ENCODE data around the gene MTHFR.
A peak's percentile ranks its signal among the peaks of the same experiment; 100 is the strongest.

MTHFR gene

DNA sequence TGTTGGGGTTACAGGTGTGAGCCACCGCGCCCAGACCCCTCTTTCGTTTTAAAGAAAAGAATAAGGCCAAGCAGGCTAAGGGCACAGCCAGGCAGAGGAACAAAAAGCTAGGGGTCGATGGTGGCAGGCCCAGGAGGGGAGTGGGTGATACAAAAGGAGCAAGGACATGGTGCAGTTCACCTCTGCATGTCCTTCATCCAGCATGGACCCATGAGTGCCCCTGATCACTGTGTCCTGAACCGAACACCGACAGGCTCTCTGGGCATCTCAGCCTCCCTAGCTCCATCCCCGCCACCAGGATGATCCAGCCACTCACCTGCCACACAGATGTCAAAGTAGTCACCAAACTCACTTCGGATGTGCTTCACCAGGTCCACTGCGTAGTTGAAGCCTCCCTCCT is 5.9 kb downstream of the MTHFR start:
- Histone ChIP-seq H2BK120ac (ENCODE audit: low read depth, low read length) (no peak overlapping the region), H3K27ac (ENCODE audit: low read length, poor library complexity, severe bottlenecking) (no peak overlapping the region)

DNA sequence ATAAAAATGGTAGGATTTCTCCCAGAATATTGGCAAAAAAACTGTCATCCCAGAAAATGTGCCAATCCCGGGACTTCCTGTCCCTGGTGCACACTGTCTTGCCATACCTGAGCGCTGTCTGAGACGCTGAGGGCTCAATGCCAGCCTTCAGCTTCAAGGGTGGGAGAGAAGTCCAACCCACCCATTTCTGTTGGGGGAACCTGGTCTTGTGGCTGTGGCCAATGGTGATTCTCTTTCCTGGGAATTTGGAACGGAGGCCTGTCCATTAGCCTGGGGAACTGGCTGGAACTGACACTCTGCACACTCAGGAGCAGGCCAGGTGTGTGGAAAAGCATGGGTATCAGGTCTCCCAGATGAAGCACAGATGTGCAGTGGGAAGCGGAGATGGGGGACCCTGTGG is 6.7 kb downstream of the MTHFR start:
- Histone ChIP-seq H3K36me3 (ENCODE audit: control insufficient read depth in 1 of 2, insufficient read depth in 2 of 2, low read depth in 1 of 2, low read length in 2 of 2) (peaks cover 43 to 61% of the 10 kb centered on the region in 2 experiments), H3K14ac (ENCODE audit: low read length in 2 of 2) (no peak overlapping the region), H3K4me1 (ENCODE audit: control insufficient read depth, insufficient read depth, low read depth, low read length) (peaks cover 41% of the 10 kb centered on the region), H3K18ac (ENCODE audit: low read depth in 1 of 2, low read length in 2 of 2) (no peak overlapping the region), H3K4me3 (ENCODE audit: insufficient read depth in 1 of 2, low read depth in 1 of 2, low read length in 2 of 2) (no peak overlapping the region), H4K8ac (ENCODE audit: low read length) (no peak overlapping the region), H2BK12ac (ENCODE audit: low read length in 2 of 2) (no peak overlapping the region), H3K9ac (ENCODE audit: low read length) (no peak overlapping the region), H2BK15ac (ENCODE audit: low read depth, poor library complexity, severe bottlenecking) (no peak overlapping the region), H3K4me2 (ENCODE audit: low read length, poor library complexity, severe bottlenecking) (no peak overlapping the region), H3K79me1 (replicated peaks; ENCODE audit: low read length, poor library complexity, severe bottlenecking) (peaks cover 5% of the 10 kb centered on the region), H4K91ac (ENCODE audit: low read length) (no peak overlapping the region), H3K9me3 (ENCODE audit: control insufficient read depth, low read length) (no peaks in the 10 kb centered on the region), H3K27me3 (ENCODE audit: control insufficient read depth in 1 of 2, insufficient read depth in 1 of 2, low read length in 2 of 2) (no peaks in the 10 kb centered on the region), H3K23ac (ENCODE audit: low read length in 2 of 2) (no peak overlapping the region), H2BK5ac (ENCODE audit: low read depth, low read length, poor library complexity, severe bottlenecking) (no peak overlapping the region), H2BK120ac (ENCODE audit: low read depth, low read length) (no peak overlapping the region), H3K4ac (ENCODE audit: low read depth in 1 of 2, low read length in 2 of 2) (no peak overlapping the region), H2AFZ (ENCODE audit: low read depth, low read length) (no peak overlapping the region), H2AK5ac (ENCODE audit: low read length, severe bottlenecking) (no peak overlapping the region), H3K27ac (ENCODE audit: low read length, poor library complexity, severe bottlenecking) (no peak overlapping the region)
- WGBS = 100% methylated on average over 5 of the region's 5 CpGs
- DNase-seq = no peak

More for the DNA sequence above, 5.9 kb downstream of the MTHFR start:
- H3K4ac ChIP-seq (ENCODE audit: low read depth in 1 of 2, low read length in 2 of 2) = no peak overlapping the region
- H3K23ac ChIP-seq (ENCODE audit: low read length in 2 of 2) = no peak overlapping the region
- H3K14ac ChIP-seq (ENCODE audit: low read length in 2 of 2) = no peak overlapping the region
- H4K8ac ChIP-seq (ENCODE audit: low read length) = no peak overlapping the region
- H3K4me1 ChIP-seq (ENCODE audit: control insufficient read depth, insufficient read depth, low read depth, low read length) = peaks cover 42% of the 10 kb centered on the region
- H3K4me2 ChIP-seq (ENCODE audit: low read length, poor library complexity, severe bottlenecking) = no peak overlapping the region
- DNase-seq = no peak
- no peak overlapping the region for H4K91ac ChIP-seq (ENCODE audit: low read length)
- H3K36me3 ChIP-seq (ENCODE audit: control insufficient read depth in 1 of 2, insufficient read depth in 2 of 2, low read depth in 1 of 2, low read length in 2 of 2) = peaks cover 35 to 53% of the 10 kb centered on the region in 2 experiments
- no peak overlapping the region for H2AK5ac ChIP-seq (ENCODE audit: low read length, severe bottlenecking)
- peaks cover 8% of the 10 kb centered on the region for H3K79me1 ChIP-seq (replicated peaks; ENCODE audit: low read length, poor library complexity, severe bottlenecking)
- H2BK12ac ChIP-seq (ENCODE audit: low read length in 2 of 2) = no peak overlapping the region
- H3K9me3 ChIP-seq (ENCODE audit: control insufficient read depth, low read length) = no peaks in the 10 kb centered on the region
- no peaks in the 10 kb centered on the region for H3K27me3 ChIP-seq (ENCODE audit: control insufficient read depth in 1 of 2, insufficient read depth in 1 of 2, low read length in 2 of 2)
- no peak overlapping the region for H3K9ac ChIP-seq (ENCODE audit: low read length)
- no peak overlapping the region for H3K18ac ChIP-seq (ENCODE audit: low read depth in 1 of 2, low read length in 2 of 2)
- H2BK5ac ChIP-seq (ENCODE audit: low read depth, low read length, poor library complexity, severe bottlenecking) = no peak overlapping the region
- H2BK15ac ChIP-seq (ENCODE audit: low read depth, poor library complexity, severe bottlenecking) = no peak overlapping the region
- no peak overlapping the region for H3K4me3 ChIP-seq (ENCODE audit: insufficient read depth in 1 of 2, low read depth in 1 of 2, low read length in 2 of 2)
- no peak overlapping the region for H2AFZ ChIP-seq (ENCODE audit: low read depth, low read length)
- WGBS = 97% methylated on average over 9 of the region's 9 CpGs

GRCh38 chr1:11797525-11798216 is 8.1 kb downstream of the MTHFR start:
- no peaks in the 10 kb centered on the region for H3K27me3 ChIP-seq (ENCODE audit: control insufficient read depth in 1 of 2, insufficient read depth in 1 of 2, low read length in 2 of 2)
- H2BK12ac ChIP-seq (ENCODE audit: low read length in 2 of 2) = no peak overlapping the region
- H3K4me3 ChIP-seq (ENCODE audit: insufficient read depth in 1 of 2, low read depth in 1 of 2, low read length in 2 of 2) = no peak overlapping the region
- no peak overlapping the region for H2BK120ac ChIP-seq (ENCODE audit: low read depth, low read length)
- H3K27ac ChIP-seq (ENCODE audit: low read length, poor library complexity, severe bottlenecking) = peak overlapping the region; percentile 1
- H3K9me3 ChIP-seq (ENCODE audit: control insufficient read depth, low read length) = no peaks in the 10 kb centered on the region
- peaks cover 53 to 72% of the 10 kb centered on the region in 2 experiments for H3K36me3 ChIP-seq (ENCODE audit: control insufficient read depth in 1 of 2, insufficient read depth in 2 of 2, low read depth in 1 of 2, low read length in 2 of 2)
- H3K18ac ChIP-seq (ENCODE audit: low read depth in 1 of 2, low read length in 2 of 2) = no peak overlapping the region
- no peak overlapping the region for H4K91ac ChIP-seq (ENCODE audit: low read length)
- WGBS = 96% methylated on average over 5 of the region's 6 CpGs
- H3K14ac ChIP-seq (ENCODE audit: low read length in 2 of 2) = no peak overlapping the region
- H2BK15ac ChIP-seq (ENCODE audit: low read depth, poor library complexity, severe bottlenecking) = no peak overlapping the region
- no peak overlapping the region for H2BK5ac ChIP-seq (ENCODE audit: low read depth, low read length, poor library complexity, severe bottlenecking)
- peak overlapping the region; percentile 65 for H3K9ac ChIP-seq (ENCODE audit: low read length)
- no peak overlapping the region for H2AK5ac ChIP-seq (ENCODE audit: low read length, severe bottlenecking)
- peaks cover 5% of the 10 kb centered on the region for H3K79me1 ChIP-seq (replicated peaks; ENCODE audit: low read length, poor library complexity, severe bottlenecking)
- DNase-seq = no peak
- no peak overlapping the region for H2AFZ ChIP-seq (ENCODE audit: low read depth, low read length)
- H3K23ac ChIP-seq (ENCODE audit: low read length in 2 of 2) = no peak overlapping the region
- H3K4ac ChIP-seq (ENCODE audit: low read depth in 1 of 2, low read length in 2 of 2) = no peak overlapping the region
- no peak overlapping the region for H4K8ac ChIP-seq (ENCODE audit: low read length)
- H3K4me2 ChIP-seq (ENCODE audit: low read length, poor library complexity, severe bottlenecking) = no peak overlapping the region
- peaks cover 30% of the 10 kb centered on the region for H3K4me1 ChIP-seq (ENCODE audit: control insufficient read depth, insufficient read depth, low read depth, low read length)

- H3K9me3 ChIP-seq (ENCODE audit: control insufficient read depth, low read length) = no peaks in the 10 kb centered on the region
- H3K4me3 ChIP-seq (ENCODE audit: insufficient read depth in 1 of 2, low read depth in 1 of 2, low read length in 2 of 2) = no peak overlapping the region
- H3K79me1 ChIP-seq (replicated peaks; ENCODE audit: low read length, poor library complexity, severe bottlenecking) = peaks cover 4% of the 10 kb centered on the region
- no peak overlapping the region for H3K4ac ChIP-seq (ENCODE audit: low read depth in 1 of 2, low read length in 2 of 2)
- peaks cover 26% of the 10 kb centered on the region for H3K4me1 ChIP-seq (ENCODE audit: control insufficient read depth, insufficient read depth, low read depth, low read length)
- H4K8ac ChIP-seq (ENCODE audit: low read length) = no peak overlapping the region
- no peak overlapping the region for H2BK5ac ChIP-seq (ENCODE audit: low read depth, low read length, poor library complexity, severe bottlenecking)
- H2AFZ ChIP-seq (ENCODE audit: low read depth, low read length) = no peak overlapping the region
- H3K4me2 ChIP-seq (ENCODE audit: low read length, poor library complexity, severe bottlenecking) = no peak overlapping the region
- H2BK15ac ChIP-seq (ENCODE audit: low read depth, poor library complexity, severe bottlenecking) = no peak overlapping the region
- H3K18ac ChIP-seq (ENCODE audit: low read depth in 1 of 2, low read length in 2 of 2) = no peak overlapping the region
- no peak overlapping the region for H4K91ac ChIP-seq (ENCODE audit: low read length)
- peaks cover 67 to 82% of the 10 kb centered on the region in 2 experiments for H3K36me3 ChIP-seq (ENCODE audit: control insufficient read depth in 1 of 2, insufficient read depth in 2 of 2, low read depth in 1 of 2, low read length in 2 of 2)
- no peak overlapping the region for H3K14ac ChIP-seq (ENCODE audit: low read length in 2 of 2)
- peak overlapping the region; percentile 21 for H2AK5ac ChIP-seq (ENCODE audit: low read length, severe bottlenecking)
- DNase-seq = no peak
- WGBS = 93% methylated on average over 15 of the region's 15 CpGs
- H3K27me3 ChIP-seq (ENCODE audit: control insufficient read depth in 1 of 2, insufficient read depth in 1 of 2, low read length in 2 of 2) = no peaks in the 10 kb centered on the region
- no peak overlapping the region for H3K23ac ChIP-seq (ENCODE audit: low read length in 2 of 2)
- H3K27ac ChIP-seq (ENCODE audit: low read length, poor library complexity, severe bottlenecking) = no peak overlapping the region
- H2BK120ac ChIP-seq (ENCODE audit: low read depth, low read length) = no peak overlapping the region
- no peak overlapping the region for H2BK12ac ChIP-seq (ENCODE audit: low read length in 2 of 2)
- peak overlapping the region; percentile 9 for H3K9ac ChIP-seq (ENCODE audit: low read length)
Measured at GRCh38 chr1:11796036-11796828, 9.5 kb downstream of the MTHFR start.

Measured in mesenchymal stem cell (in vitro differentiated cells and primary cell).